Keratinocyte (primary cell): Measurements from ENCODE around the gene PDCL2. TPM values are rescaled to one million over a fixed set of nuclear protein-coding genes. Genes with fewer than 3 reads are reported as not detected.

ENCODE experiments used
- DNase-seq: peaks from one replicate; pipeline ENCODE4 v3.0.0-alpha.2; 2011; ENCODE audit warnings: low read depth, missing footprints, low spot score
- FAIRE-seq: peaks from 2 replicates; lab custom pipeline; 2011; peaks lifted over from hg19 to GRCh38; lab: Jason Lieb, UNC
- H2AFZ ChIP-seq: 2 replicates; pipeline ENCODE4 v1.6.0; 2012; ENCODE audit warnings: low read length, control low read depth, inconsistent platforms; ENCODE audit not compliant: control insufficient read depth
- H3K27ac ChIP-seq: 2 replicates; pipeline ENCODE4 v1.5.1; 2011; ENCODE audit warnings: low read length; ENCODE audit not compliant: control insufficient read depth, insufficient read depth
- H3K27me3 ChIP-seq: 3 replicates; pipeline ENCODE4 v1.6.0; 2011; ENCODE audit warnings: low read length; ENCODE audit not compliant: control insufficient read depth, insufficient read depth; ENCODE audit errors: extremely low read depth
- H3K36me3 ChIP-seq, 2 experiments: 2 replicates in 1 of 2; 3 replicates in 1 of 2; pipeline ENCODE4 v1.5.1; 2011; ENCODE audit warnings: low read length in 2 of 2, mild to moderate bottlenecking in 1 of 2; ENCODE audit not compliant: control insufficient read depth in 2 of 2, insufficient read depth in 2 of 2; ENCODE audit errors: extremely low read depth in 1 of 2
- H3K4me1 ChIP-seq: 3 replicates; pipeline ENCODE4 v1.5.1; 2011; ENCODE audit warnings: low read length; ENCODE audit not compliant: control insufficient read depth, insufficient read depth; ENCODE audit errors: extremely low read depth
- H3K4me2 ChIP-seq: 3 replicates; pipeline ENCODE4 v1.6.0; 2011; ENCODE audit warnings: low read depth, low read length; ENCODE audit not compliant: control insufficient read depth, insufficient read depth; ENCODE audit errors: extremely low read depth
- H3K4me3 ChIP-seq, 3 experiments: fragments of 200-600 bp in 1 of 3; sonication (generic) in 1 of 3; 2 replicates in 2 of 3; 3 replicates in 1 of 3; pipeline ENCODE4 v1.5.1; 2011 to 2016; ENCODE audit warnings: low read length in 3 of 3, mild to moderate bottlenecking in 3 of 3, control low read depth in 2 of 3, inconsistent platforms in 1 of 3, low read depth in 1 of 3, mixed read lengths in 1 of 3, mixed run types in 1 of 3, moderate library complexity in 1 of 3; ENCODE audit not compliant: control insufficient read depth in 2 of 3, insufficient read depth in 2 of 3; ENCODE audit errors: extremely low read depth in 1 of 3
- H3K79me2 ChIP-seq: 2 replicates; pipeline ENCODE4 v1.6.0; 2012; ENCODE audit warnings: low read length; ENCODE audit not compliant: control insufficient read depth, insufficient read depth
- H3K9ac ChIP-seq: 3 replicates; pipeline ENCODE4 v1.6.0; 2011; ENCODE audit warnings: low read length; ENCODE audit not compliant: control insufficient read depth, insufficient read depth; ENCODE audit errors: extremely low read depth
- H3K9me1 ChIP-seq: 3 replicates; pipeline ENCODE4 v1.6.0; 2011; ENCODE audit warnings: low read length; ENCODE audit not compliant: control insufficient read depth, insufficient read depth; ENCODE audit errors: extremely low read depth
- H3K9me3 ChIP-seq: 2 replicates; pipeline ENCODE4 v1.5.1; 2012; ENCODE audit warnings: low read depth, low read length; ENCODE audit not compliant: control insufficient read depth
- H4K20me1 ChIP-seq: 3 replicates; pipeline ENCODE4 v1.6.0; 2011; ENCODE audit warnings: low read length; ENCODE audit not compliant: control insufficient read depth, insufficient read depth; ENCODE audit errors: extremely low read depth
- CTCF ChIP-seq, 3 experiments: IDR thresholded peaks in 1 of 3; conservative IDR thresholded peaks in 1 of 3; optimal IDR thresholded peaks in 1 of 3; 2 replicates in 2 of 3; 3 replicates in 1 of 3; pipeline versions ENCODE3 to v1.5.1; 2011; ENCODE audit warnings: low read length in 3 of 3, mild to moderate bottlenecking in 3 of 3, moderate library complexity in 2 of 3, control low read depth in 1 of 3, inconsistent platforms in 1 of 3; ENCODE audit not compliant: insufficient read depth in 2 of 3; ENCODE audit errors: extremely low read depth in 1 of 3
- EZH2 ChIP-seq: IDR thresholded peaks from one replicate; pipeline ENCODE4 v1.6.1; 2012; ENCODE audit warnings: inconsistent platforms, mild to moderate bottlenecking, low read length, moderate library complexity
- dilution Hi-C: fragments of 300-500 bp; cut with MboI; formaldehyde crosslinking; loops from one replicate; pipeline ENCODE4 v1.7.0; 2020; ENCODE audit warnings: low sequenced_read_pairs; ENCODE audit not compliant: extremely low pct_ligation_motif_present
- polyA plus RNA-seq, 5 experiments: library from polyadenylated mRNA; depleted of rRNA in 3 of 5; stranded (reverse) in 3 of 5; stranded (forward) in 1 of 5; unstranded in 1 of 5; fragments of >200 nt; gene quantifications; 1 replicate in 1 of 5; 2 replicates in 3 of 5; 3 replicates in 1 of 5; pipeline versions ENCODE4 v1.2.1 to v1.2.3, GENCODE V29; 2011 to 2012; ENCODE audit warnings: missing spikeins in 2 of 5, low read depth in 1 of 5, low replicate concordance in 1 of 5

The PDCL2 gene
- polyA plus RNA-seq, 1 donor (not counting 4 experiments of a cell fraction or from before 2014, with no cell fraction given) = not detected

GRCh38 chr4:55618546-55619143 is 26.6 kb upstream of the PDCL2 start:
- Histone ChIP-seq H2AFZ (peak overlapping the region; percentile 51), H3K9me1 (no peaks in the 10 kb centered on the region), H3K4me3 (peak overlapping the region in 1 of 3 experiments; percentile 32), H3K79me2 (no peaks in the 10 kb centered on the region), H3K27me3 (no peaks in the 10 kb centered on the region), H3K4me2 (peak overlapping the region; percentile 22), H3K4me1 (no peaks in the 10 kb centered on the region), H3K27ac (no peak overlapping the region), H3K9ac (peak overlapping the region; percentile 37), H3K36me3 (no peaks in the 10 kb centered on the region), H3K9me3 (no peaks in the 10 kb centered on the region), H4K20me1 (no peaks in the 10 kb centered on the region)
- no peak for TF ChIP-seq EZH2
- no peak for TF ChIP-seq CTCF (optimal IDR thresholded peaks at IDR 0.05 in 1 of 3, IDR thresholded peaks at IDR 0.05 in 1 of 3, conservative IDR thresholded peaks at IDR 0.05 in 1 of 3; ENCODE audit: extremely low read depth in 1 of 3, insufficient read depth in 2 of 3, low read length in 3 of 3)
- dilution Hi-C loops = no loop called here
- DNase-seq (no peak), FAIRE-seq (no peak)

GRCh38 chr4:55617587-55618197 is 25.6 kb upstream of the PDCL2 start:
- dilution Hi-C loops = no loop called here
- H3K27me3 ChIP-seq = no peaks in the 10 kb centered on the region
- no peak for TF ChIP-seq CTCF (optimal IDR thresholded peaks at IDR 0.05 in 1 of 3, IDR thresholded peaks at IDR 0.05 in 1 of 3, conservative IDR thresholded peaks at IDR 0.05 in 1 of 3; ENCODE audit: extremely low read depth in 1 of 3, insufficient read depth in 2 of 3, low read length in 3 of 3)
- TF ChIP-seq EZH2 = no peak

More at GRCh38 chr4:55617587-55618197, 25.6 kb upstream of the PDCL2 start:
- DNase-seq (no peak), FAIRE-seq (peak; percentile 13)
- no peaks in the 10 kb centered on the region for H3K36me3 ChIP-seq
- H3K4me1 ChIP-seq = peaks cover 1% of the 10 kb centered on the region
- no peak overlapping the region for H3K27ac ChIP-seq
- H3K9ac ChIP-seq = no peak overlapping the region
- H3K79me2 ChIP-seq = no peaks in the 10 kb centered on the region
- no peaks in the 10 kb centered on the region for H3K9me1 ChIP-seq
- no peak overlapping the region for H3K4me3 ChIP-seq
- H2AFZ ChIP-seq = no peak overlapping the region
- no peaks in the 10 kb centered on the region for H4K20me1 ChIP-seq
- no peaks in the 10 kb centered on the region for H3K9me3 ChIP-seq
- no peak overlapping the region for H3K4me2 ChIP-seq
